GM18867 (cell line): ENCODE results near the gene NCEH1.

Experiments used
- ATAC-seq: cut with Tn5 transposase; IDR thresholded peaks from one replicate; pipeline ENCODE4 v1.9.1; 2021; ENCODE audit warnings: mild to moderate bottlenecking, moderate library complexity; ENCODE audit not compliant: unreplicated experiment

Gene NCEH1

DNA sequence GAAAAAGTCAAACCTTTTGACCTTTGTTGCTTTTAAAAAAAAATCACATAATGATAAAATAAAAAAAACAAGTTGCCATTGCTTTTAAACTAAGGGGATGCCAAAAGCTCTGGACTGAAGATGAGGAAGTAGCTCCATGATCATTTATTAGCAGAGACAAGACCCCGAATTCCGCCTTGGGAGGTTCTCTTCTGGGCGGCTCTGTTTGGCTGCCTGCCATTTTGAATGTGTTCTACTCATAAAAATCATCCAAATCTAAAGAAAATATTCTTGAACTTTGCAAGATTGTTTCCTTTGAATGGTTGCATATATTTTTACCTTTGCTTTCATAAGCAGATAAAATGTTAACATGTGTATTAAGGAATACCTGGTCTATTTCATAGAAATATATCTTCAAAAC lies 63.8 kb downstream of the NCEH1 start:
- no peak for ATAC-seq

DNA sequence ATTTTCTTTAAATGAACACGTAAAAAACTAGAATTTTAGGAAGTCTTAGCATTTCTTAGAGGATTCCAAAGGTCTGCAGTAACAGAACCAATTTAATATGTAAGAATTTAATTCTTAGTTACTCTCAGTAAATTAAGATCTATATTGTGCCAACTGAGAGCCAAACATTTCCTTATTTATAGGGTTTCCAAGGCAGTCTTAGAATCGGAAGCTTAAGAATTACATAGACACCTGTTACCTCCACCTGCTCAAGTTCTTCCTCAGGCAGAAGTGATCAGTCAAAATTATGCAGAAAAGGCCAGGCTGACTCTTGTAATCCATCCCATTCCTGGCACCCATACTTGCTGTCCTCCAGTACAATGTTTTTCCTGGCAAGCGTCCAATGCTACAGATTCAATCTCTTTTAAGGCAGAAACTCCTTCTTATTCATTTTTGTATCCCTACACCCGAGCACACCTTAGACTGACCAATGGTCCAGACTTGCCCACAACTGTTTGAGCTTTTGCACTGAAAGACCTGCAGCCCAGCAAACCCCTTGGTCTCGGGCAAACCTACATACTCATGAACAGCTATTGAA lies 64.3 kb downstream of the NCEH1 start:
- ATAC-seq: no peak

DNA sequence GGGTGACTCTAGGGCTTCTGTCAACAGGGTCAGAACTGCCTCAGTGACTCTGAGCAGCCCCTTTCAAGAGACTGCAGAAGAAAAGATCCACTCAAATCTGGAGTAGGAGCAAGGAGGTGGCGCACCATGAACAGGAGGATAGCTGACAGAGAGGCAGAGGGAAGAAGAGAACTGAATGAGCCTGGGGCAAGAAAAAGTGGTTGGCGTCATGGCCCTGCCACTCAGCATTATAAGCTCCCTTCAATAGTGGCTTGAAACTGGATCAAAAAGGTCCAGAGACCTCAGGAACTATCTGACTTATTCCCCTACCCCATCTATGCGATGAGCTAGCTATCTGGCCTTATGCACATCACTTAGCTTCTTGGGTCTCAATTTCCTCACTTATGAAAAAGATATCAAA lies 66.6 kb downstream of the NCEH1 start:
- no peak for ATAC-seq

DNA sequence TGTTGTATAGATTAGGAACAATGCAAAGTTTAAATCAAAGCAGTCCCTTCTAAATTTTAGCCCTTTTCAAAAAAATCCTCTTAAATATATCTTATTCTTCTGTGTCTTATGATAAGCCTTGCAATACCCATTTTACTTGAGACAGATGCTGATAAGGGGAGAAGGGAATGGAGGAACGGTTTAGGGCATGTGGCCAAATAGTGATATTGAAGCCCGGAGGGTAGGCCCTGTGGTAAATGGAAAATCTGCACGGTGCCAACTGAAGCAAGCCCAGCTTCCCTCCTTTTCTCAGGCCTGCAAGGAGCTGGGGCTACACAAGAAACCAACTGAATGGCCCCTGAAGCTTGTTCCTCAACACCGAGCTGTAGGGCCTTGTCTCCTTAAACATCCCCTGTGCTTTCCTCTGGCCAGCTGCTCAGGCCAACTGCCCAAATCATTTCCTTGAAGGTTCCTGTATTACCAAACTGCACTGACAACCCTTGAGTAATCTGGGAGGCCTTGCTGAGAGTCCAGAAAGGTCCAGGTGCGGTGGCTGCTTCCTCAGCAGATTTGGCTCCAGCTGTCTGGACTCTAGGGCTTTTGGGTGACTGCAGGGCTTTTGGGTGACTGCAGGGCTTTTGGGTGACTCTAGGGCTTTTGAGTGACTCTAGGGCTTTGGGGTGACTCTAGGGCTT lies 67.2 kb downstream of the NCEH1 start:
- ATAC-seq: no peak

DNA sequence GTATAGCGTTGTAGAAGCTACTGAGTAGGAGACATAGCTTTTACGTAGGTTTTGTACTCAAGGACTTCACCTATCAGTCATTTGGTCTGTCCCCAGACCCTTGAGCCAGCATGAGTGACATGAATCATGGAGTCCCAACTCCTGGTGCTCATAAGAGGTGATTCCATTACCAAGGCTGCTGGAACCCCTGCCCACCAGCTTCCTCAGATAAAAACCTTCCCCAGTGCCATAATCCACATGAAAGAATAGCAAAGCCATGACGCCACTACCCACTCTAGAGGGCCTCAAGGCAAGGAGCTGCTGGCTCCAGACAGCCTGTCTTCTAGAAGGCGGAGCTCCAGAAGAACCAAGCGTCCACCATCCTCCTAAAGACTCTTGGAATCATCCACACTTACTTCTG lies 69.6 kb downstream of the NCEH1 start:
- ATAC-seq: no peak

DNA sequence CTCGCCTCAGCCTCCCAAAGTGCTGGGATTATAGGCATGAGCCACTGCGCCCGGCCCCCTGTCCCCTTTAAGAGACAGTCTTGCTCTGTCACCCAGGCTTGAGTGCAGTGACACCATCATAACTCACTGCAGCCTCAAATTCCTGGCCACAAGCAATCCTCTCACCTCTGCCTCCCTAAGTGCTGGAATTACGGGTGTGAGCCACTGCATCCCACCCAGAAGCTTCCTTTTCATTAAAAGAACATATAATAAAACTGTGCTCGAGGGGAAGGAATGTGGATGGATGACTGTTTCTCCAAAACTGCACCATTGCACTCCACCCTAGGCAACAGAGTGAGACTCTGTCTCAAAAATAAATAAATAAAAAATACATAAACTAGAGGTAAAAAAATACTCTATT lies 70.1 kb downstream of the NCEH1 start:
- ATAC-seq: no peak

DNA sequence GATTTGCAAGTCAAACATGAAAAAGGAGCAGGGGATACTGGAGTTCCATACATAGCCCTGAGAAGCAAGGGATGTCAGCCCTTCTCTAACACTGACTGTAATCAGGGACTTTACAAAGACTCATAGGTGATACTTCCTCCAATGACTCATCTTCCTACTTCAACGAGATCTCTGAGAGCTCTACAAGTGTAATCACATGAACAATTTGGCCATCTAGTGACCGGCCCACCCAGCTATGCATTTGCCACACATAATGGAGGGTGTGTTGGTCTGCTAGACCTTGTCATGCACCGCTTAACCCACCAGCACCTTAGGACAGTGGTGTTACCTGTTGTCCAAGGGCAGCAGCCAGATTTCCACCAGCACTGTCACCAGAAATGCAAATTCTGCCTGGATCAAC lies 75.3 kb downstream of the NCEH1 start:
- ATAC-seq: peak; percentile 97

DNA sequence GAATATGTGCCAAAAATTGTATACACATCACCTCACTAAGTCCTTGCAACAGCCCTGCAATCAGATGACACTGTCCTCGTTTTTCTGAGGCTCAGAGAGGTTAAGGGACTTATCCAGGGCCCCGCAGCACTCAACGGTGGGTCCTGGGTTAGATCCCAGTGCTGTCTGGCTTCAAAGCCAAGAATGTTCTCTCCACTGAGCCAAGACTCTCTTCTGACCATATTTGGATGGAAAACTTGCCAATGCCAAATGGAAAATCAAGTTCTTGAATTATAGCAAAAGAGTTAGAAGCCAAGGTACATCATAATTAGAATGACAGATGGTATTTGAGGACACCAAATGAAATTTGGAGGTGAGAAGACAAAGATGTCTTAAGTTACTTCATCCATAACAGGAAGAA lies 75.9 kb downstream of the NCEH1 start:
- no peak for ATAC-seq

DNA sequence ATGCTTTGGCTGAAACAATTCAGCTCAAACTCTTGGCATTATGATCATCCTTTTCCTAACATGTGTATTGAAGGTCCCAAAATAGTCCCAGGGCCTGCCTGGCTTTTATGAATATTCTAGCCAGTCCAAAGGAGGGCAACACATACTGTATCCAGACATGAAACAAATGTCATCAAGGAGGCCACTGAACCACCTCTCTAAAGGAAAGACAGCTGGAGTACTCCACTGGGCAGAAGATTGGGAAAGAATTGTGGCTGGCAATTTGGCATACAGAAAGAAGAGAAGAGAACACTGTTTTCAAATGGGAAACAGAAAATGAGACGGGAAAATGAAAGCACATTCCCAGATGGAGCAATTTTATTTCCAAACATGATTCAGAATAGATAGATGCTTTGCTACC lies 80.6 kb downstream of the NCEH1 start:
- ATAC-seq: no peak

DNA sequence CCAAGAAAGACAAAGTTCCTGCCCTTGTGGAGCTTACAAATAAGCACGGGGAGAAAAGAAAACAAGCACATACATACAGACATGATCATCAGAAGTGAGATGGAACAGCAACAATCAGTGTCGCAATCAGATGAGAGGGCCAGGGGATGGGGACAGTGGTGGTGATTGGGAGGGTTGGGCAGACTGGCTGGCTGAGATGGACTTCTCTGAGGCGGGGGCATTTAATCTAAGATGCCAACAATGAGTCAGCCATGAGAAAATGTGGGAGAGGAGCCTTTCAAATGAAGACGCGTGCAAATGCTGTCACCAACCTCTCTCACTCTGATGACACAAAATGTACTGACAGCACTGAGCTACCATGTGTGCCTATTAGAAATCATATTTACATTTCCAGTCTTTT lies 81.4 kb downstream of the NCEH1 start:
- no peak for ATAC-seq

DNA sequence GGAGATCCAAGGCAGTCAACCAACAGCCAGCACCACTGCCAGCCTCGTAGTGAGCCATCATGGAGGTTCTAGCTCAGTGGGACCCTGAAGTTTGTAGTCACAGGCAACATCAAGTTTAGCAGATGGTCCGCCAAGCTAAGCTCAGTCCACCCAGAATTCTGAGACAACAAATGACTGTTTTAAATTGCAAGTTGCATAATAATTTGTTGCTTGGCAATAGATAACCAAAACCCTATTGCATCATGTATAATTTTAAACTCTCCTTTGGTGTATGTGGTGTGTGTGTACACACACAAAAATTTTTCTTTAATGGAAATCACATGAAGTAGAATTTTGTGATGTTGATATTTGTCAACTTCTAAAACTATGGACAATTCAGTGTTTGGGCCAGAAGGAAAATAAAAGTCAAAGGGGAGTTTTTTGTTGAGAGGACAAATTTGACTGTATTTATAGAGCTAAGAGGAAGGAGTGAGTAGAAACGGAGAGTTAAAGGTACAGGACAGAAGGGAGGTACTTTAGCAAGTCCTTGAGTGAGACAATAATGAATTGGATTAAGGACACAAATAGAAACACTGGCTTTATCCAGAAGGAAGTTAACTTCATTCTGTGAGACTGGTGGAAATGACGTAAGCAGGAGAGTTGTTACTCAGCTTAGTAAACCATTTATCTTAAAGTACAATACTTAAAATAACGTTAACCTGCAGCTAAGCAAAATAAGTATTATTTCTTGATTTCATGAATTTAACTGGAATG lies 83.6 kb downstream of the NCEH1 start:
- ATAC-seq: no peak

DNA sequence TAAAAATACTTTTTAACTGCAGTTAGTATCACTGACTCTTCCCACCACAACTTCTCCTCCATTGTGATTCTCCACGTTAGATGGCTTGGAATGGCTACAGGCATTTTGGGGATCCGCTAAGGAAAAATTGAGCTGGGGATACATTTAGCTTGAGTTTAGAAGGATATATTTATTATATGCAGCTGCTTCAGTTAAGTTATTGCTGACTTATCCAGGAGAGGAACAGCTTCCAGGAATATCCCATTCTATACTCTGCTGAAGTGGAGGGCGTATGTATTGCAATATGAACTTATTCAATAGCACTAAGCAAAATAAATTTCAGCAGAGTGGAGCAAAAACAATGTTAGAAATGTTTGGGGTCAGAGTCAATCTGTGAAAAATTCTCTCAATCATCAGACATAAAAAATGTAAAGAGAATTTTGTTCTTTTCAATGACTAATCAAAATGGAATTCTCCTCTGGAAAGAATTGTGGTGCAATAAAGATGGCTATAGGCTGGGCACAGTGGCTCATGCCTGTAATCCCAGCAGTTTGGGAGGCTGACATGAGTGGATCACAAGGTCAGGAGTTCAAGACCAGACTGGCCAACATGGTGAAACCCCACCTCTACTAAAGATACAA lies 84.7 kb downstream of the NCEH1 start:
- ATAC-seq: no peak

DNA sequence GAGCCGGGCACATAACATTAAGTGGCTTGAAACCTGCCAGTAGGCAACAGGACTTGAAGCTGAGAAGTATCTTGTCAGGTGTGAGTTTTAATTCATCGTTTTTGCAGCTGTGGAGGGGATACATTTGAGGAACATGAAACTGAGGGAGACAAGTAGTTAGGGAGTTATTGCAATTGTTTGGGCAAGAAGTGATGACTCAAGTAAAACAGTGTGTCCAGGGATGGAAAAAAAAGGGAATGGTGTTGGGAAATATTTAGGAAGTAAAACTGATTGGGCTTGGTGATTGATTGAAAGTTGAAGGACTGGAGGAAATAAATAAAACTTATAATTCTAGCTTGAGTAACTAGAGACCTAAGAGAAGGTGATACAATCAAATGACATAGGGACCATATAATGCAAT lies 85.5 kb downstream of the NCEH1 start:
- no peak for ATAC-seq

DNA sequence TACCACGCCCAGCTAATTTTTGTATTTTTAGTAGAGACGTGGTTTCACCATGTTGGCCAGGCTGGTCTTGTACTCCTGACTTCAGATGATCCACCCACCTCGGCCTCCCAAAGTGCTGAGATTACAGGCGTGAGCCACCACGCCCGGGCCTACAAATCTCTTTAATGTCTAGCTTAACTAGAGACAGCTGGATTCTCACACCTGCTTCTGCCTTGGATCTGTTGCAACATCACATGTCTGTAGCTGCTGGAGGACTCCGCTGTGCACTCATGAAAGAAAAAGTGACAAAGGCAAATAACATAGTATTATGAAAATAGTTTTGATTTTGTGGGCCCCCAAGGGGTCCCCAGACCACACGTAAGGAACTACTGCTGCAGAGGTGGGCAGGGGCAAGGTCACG lies 85.9 kb downstream of the NCEH1 start:
- ATAC-seq: no peak

DNA sequence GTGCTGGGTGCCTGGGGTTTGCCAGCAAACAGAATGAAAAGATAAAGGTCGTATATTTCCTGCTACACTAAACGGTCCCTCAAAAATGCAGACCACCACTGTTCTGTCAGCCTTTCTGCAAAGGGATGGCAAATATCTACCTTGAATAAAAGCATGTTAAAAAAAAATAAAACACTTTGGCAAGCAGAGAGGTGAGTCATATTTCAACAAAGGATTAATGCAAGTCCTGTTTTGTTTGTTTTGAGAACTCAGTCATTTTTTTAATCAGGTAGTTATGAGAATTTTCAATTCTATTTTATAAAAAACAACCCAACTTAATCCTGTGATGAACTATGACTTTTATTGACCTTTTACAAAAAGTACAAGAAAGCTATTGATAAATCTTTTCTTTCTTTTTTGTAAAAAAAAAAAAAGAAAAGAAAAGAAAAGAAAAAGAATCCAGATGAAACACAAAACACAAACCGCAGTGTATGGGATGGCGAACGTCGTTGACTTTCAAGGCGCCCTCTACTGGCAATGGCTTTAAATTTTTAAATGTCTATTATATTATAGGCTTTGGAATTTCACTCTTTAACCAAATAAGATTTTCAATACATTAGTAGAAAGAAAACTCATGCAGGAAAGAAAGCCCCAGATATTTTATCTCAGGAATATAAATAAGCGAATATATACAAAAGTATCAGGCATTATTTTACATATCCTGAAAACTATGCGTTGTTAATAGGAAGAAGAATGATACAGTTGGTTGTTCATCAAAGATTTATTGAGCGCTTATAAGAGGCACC lies 87.8 kb downstream of the NCEH1 start:
- ATAC-seq: peak; percentile 48

DNA sequence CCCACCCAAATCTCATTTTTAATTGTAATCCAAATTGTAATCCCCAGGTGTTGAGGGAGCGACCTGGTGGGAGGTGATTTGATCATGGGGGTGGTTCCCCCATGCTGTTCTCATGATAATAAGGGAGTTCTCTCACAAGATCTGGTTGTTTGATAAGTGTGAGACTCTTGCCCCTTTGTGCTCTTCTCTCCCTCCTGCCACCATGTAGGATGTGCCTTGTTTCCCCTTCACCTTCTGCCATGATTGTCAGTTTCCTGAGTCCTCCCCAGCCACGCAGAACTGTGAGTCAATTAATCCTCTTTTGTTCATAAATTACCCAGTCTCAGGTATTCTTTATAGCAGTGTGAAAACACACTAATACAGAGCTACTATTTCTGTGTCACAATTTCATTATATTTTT lies 88.7 kb downstream of the NCEH1 start:
- ATAC-seq: no peak

DNA sequence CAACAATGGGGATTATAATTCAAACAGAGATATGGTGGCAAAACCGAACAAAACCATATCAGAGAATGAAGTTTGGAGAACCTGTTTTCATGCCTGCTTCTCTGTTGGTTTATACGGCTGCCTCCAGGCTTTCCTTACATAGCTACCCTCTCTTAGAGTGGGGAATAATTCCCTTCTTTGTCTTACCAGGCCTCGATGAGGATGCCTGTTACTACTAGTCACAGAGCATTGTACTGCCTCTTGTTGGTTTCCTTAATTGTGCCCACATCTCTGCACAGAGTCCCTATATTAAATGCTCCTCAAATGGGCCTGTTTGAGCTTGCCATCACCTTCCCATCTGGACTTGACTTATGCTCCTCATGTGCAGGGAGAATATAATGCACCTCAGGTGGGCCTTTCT lies 92.9 kb downstream of the NCEH1 start:
- no peak for ATAC-seq

DNA sequence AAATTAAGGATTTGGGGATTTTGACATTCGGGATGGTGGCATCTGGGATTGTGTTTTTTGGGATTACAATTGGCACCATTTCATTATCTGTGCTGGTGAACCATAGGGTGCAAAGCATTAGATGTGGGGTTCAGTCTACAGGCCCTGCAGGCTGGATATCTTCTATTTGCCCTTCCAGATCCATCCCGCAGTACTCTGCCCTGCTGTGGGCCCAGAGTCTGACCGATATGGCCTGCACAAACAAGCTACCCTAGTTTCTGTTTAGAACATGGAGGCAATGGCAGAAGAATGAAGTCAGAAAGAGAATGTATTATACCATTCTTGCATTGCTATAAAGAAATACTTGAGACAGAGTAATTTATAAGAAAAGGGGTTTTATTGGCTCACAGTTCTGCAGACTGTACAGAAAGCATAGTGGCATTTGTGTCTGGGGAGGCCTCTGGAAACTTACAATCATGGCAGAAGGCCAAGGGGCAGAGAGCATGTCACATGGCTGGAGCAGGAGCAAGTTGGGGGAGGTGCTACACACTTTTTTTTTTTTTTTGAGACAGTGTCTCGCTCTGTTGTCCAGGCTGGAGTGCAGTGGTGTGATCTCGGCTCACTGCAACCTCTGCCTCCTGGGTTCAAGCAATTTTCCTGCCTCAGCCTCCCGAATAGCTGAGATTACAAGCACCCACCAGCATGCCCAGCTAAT lies 93.7 kb downstream of the NCEH1 start:
- no peak for ATAC-seq

DNA sequence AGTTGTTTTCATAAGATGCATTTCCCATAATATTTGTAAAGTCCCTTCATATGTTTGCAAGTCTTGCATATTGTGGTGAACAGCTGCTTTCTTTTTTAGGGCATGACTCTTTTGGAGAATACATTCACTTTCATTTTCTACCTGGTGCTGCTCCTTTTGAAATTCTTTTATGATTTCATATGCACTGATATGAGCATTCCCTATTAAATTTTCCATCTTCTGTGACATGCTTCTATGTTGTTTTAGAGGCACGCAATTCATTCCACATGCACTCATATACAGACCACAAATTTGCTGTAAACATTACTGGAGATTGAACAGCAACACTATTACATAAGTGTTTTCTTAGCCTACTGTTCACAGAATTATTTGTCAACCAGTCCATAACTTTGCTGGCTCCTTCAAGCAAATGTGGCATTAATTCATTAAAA lies 94.8 kb downstream of the NCEH1 start:
- peak; percentile 61 for ATAC-seq

DNA sequence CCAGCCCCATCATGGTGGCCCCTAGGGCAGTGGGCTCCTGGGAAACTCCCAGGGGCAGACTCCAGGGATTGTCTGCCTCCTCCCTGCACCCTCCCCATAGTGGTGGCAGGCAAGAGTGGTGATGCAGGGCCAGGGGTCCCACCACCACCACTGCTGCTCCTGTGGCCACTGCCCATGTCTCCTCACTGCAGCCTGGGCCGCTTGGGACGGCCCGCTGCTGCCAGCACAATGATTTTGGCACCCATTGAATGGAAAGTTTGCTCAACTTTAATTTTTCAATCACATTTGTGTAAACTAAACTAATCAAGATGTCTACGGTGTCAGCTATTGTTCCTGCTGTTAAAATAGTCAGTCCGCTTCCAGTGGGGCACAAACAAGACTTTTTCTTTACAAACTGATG lies 95.6 kb downstream of the NCEH1 start:
- ATAC-seq: no peak
